H1 (cell line): ENCODE results near the gene NHS. TPM values are rescaled to one million over a fixed set of nuclear protein-coding genes. Genes with fewer than 3 reads are reported as not detected.

ENCODE experiments used
- CTCF ChIA-PET: fragments of 300-600 bp; sonication (Branson Sonifier 250); formaldehyde crosslinking; loops from one replicate; lab custom pipeline; 2021; ENCODE audit not compliant: partially characterized antibody; lab: Charles Lee
- POLR2A ChIA-PET: fragments of 300-600 bp; sonication (Branson Sonifier 250); formaldehyde crosslinking; loops from one replicate; lab custom pipeline; 2021; ENCODE audit warnings: inconsistent platforms; ENCODE audit not compliant: partially characterized antibody; lab: Charles Lee
- DNase-seq, 2 experiments: peaks; one replicate each; pipeline versions ENCODE4 v3.0.0 to v3.0.0-alpha.2; 2010 to 2022; ENCODE audit warnings: low spot score in 2 of 2, low read depth in 1 of 2, mixed read lengths in 1 of 2
- FAIRE-seq: peaks from 2 replicates; lab custom pipeline; 2011; peaks lifted over from hg19 to GRCh38; lab: Jason Lieb, UNC
- H2AFZ ChIP-seq: 2 replicates; pipeline ENCODE4 v1.8.1; 2012; ENCODE audit warnings: low read length, inconsistent platforms
- H2AK5ac ChIP-seq: 2 replicates; pipeline ENCODE4 v1.6.1; 2013; ENCODE audit warnings: low read depth, low read length
- H2BK120ac ChIP-seq: replicated peaks from 2 replicates; pipeline ENCODE3; 2013; ENCODE audit warnings: low read depth, low read length, inconsistent platforms
- H2BK12ac ChIP-seq: 2 replicates; pipeline ENCODE4 v1.6.1; 2013; ENCODE audit warnings: low read depth, low read length
- H2BK15ac ChIP-seq: 2 replicates; pipeline ENCODE4 v1.6.1; 2013; ENCODE audit warnings: low read length
- H2BK20ac ChIP-seq: 2 replicates; pipeline ENCODE4 v1.6.1; 2013; ENCODE audit warnings: low read length
- H2BK5ac ChIP-seq: 2 replicates; pipeline ENCODE4 v1.6.1; 2013; ENCODE audit warnings: low read depth, low read length
- H3K14ac ChIP-seq: 2 replicates; pipeline ENCODE4 v1.6.1; 2013; ENCODE audit warnings: inconsistent platforms; ENCODE audit not compliant: insufficient read length
- H3K18ac ChIP-seq: 2 replicates; pipeline ENCODE4 v1.6.1; 2013; ENCODE audit warnings: low read length; ENCODE audit errors: extremely low read depth
- H3K23ac ChIP-seq: 2 replicates; pipeline ENCODE4 v1.6.1; 2013; ENCODE audit warnings: inconsistent platforms; ENCODE audit not compliant: insufficient read length
- H3K23me2 ChIP-seq: 2 replicates; pipeline ENCODE4 v1.6.1; 2013; ENCODE audit warnings: low read depth, low read length
- H3K27ac ChIP-seq: 2 replicates; pipeline ENCODE4 v1.6.1; 2011; ENCODE audit warnings: low read depth, low read length, inconsistent platforms
- H3K27me3 ChIP-seq, 4 experiments: replicated peaks in 1 of 4; 1 replicate in 1 of 4; 2 replicates in 3 of 4; pipeline versions ENCODE4 v1.6.1 to v1.8.1; 2011 to 2013; ENCODE audit warnings: low read length in 3 of 4, mild to moderate bottlenecking in 3 of 4, inconsistent platforms in 2 of 4, mixed read lengths in 2 of 4, moderate library complexity in 1 of 4; ENCODE audit not compliant: control insufficient read depth in 3 of 4, insufficient read depth in 3 of 4; ENCODE audit errors: extremely low read depth in 1 of 4
- H3K36me3 ChIP-seq, 4 experiments: 2 replicates each; pipeline versions ENCODE4 v1.6.1 to v1.8.1; 2011 to 2013; ENCODE audit warnings: mild to moderate bottlenecking in 4 of 4, low read length in 3 of 4, moderate library complexity in 2 of 4, control low read depth in 1 of 4, inconsistent platforms in 1 of 4; ENCODE audit not compliant: insufficient read depth in 4 of 4, control insufficient read depth in 2 of 4
- H3K4ac ChIP-seq: replicated peaks from 2 replicates; pipeline ENCODE3; 2013; ENCODE audit warnings: low read length, low read depth, mixed read lengths, inconsistent platforms; ENCODE audit not compliant: insufficient read length
- H3K4me1 ChIP-seq, 4 experiments: replicated peaks in 1 of 4; 1 replicate in 1 of 4; 2 replicates in 3 of 4; pipeline versions ENCODE4 v1.6.1 to v1.8.1; 2011 to 2013; ENCODE audit warnings: low read length in 3 of 4, inconsistent platforms in 2 of 4, mixed read lengths in 1 of 4; ENCODE audit not compliant: insufficient read depth in 4 of 4, control insufficient read depth in 3 of 4
- H3K4me2 ChIP-seq, 2 experiments: 2 replicates each; pipeline versions ENCODE4 v1.6.1 to v1.8.1; 2011 to 2013; ENCODE audit warnings: low read depth in 2 of 2, low read length in 2 of 2, control low read depth in 1 of 2, inconsistent platforms in 1 of 2, mild to moderate bottlenecking in 1 of 2; ENCODE audit not compliant: insufficient read depth in 1 of 2
- H3K4me3 ChIP-seq, 4 experiments: fragments of 200-600, 300-600 bp in 1 of 4; sonication (generic), shearing (Covaris generic), sonication (Bioruptor Twin) in 1 of 4; 2 replicates each; pipeline versions ENCODE4 v1.5.1 to v1.8.1; 2011 to 2016; ENCODE audit warnings: low read length in 4 of 4, low read depth in 3 of 4, control low read depth in 2 of 4, inconsistent platforms in 2 of 4, mild to moderate bottlenecking in 2 of 4, mixed read lengths in 1 of 4, moderate library complexity in 1 of 4; ENCODE audit not compliant: insufficient read depth in 2 of 4; ENCODE audit errors: extremely low read depth in 1 of 4
- H3K56ac ChIP-seq: replicated peaks from 2 replicates; pipeline ENCODE3; 2013; ENCODE audit warnings: low read depth, mild to moderate bottlenecking, mixed read lengths, low read length, inconsistent platforms; ENCODE audit not compliant: insufficient read length
- H3K79me1 ChIP-seq: 2 replicates; pipeline ENCODE4 v1.6.1; 2013; ENCODE audit warnings: low read depth, low read length, control low read depth
- H3K79me2 ChIP-seq, 2 experiments: 2 replicates each; pipeline versions ENCODE4 v1.6.1 to v1.8.1; 2012 to 2013; ENCODE audit warnings: low read length in 2 of 2, mild to moderate bottlenecking in 2 of 2, inconsistent platforms in 1 of 2; ENCODE audit not compliant: insufficient read depth in 2 of 2, control insufficient read depth in 1 of 2
- H3K9ac ChIP-seq, 4 experiments: replicated peaks in 1 of 4; 1 replicate in 1 of 4; 2 replicates in 3 of 4; pipeline versions ENCODE4 v1.6.1 to v1.8.1; 2011 to 2013; ENCODE audit warnings: low read depth in 3 of 4, low read length in 3 of 4, control low read depth in 2 of 4, mild to moderate bottlenecking in 2 of 4, moderate library complexity in 2 of 4, inconsistent platforms in 1 of 4; ENCODE audit errors: extremely low read depth in 1 of 4
- H3K9me3 ChIP-seq, 2 experiments: 2 replicates each; pipeline versions ENCODE4 v1.6.1 to v1.8.1; 2012 to 2013; ENCODE audit warnings: mild to moderate bottlenecking in 2 of 2, moderate library complexity in 2 of 2, control low read depth in 1 of 2, inconsistent platforms in 1 of 2, low read depth in 1 of 2, low read length in 1 of 2, mixed read lengths in 1 of 2; ENCODE audit not compliant: insufficient read depth in 2 of 2
- H4K20me1 ChIP-seq, 2 experiments: replicated peaks in 1 of 2; 2 replicates each; pipeline versions ENCODE3 to v1.8.1; 2011 to 2013; ENCODE audit warnings: inconsistent platforms in 2 of 2, low read length in 2 of 2, mild to moderate bottlenecking in 1 of 2; ENCODE audit not compliant: insufficient read depth in 2 of 2, control insufficient read depth in 1 of 2
- H4K5ac ChIP-seq: 2 replicates; pipeline ENCODE4 v1.6.1; 2013; ENCODE audit warnings: low read length, low read depth, mixed read lengths, inconsistent platforms; ENCODE audit not compliant: insufficient read length
- H4K8ac ChIP-seq: 2 replicates; pipeline ENCODE4 v1.8.0; 2013; ENCODE audit warnings: mild to moderate bottlenecking, moderate library complexity, low read length, inconsistent platforms; ENCODE audit not compliant: insufficient read depth; ENCODE audit errors: extremely low read depth
- H4K91ac ChIP-seq: replicated peaks from 2 replicates; pipeline ENCODE3; 2013; ENCODE audit warnings: low read length, mixed read lengths, inconsistent platforms; ENCODE audit not compliant: insufficient read length
- ATF3 ChIP-seq: IDR thresholded peaks from 2 replicates; pipeline ENCODE4 v1.6.1; 2011; ENCODE audit warnings: low read depth, mild to moderate bottlenecking, low read length; ENCODE audit not compliant: insufficient read depth
- BACH1 ChIP-seq: IDR thresholded peaks from 2 replicates; pipeline ENCODE4 v1.6.1; 2012; ENCODE audit warnings: low read length, improper control_type of control experiment
- BCL11A ChIP-seq, 2 experiments: IDR thresholded peaks; one replicate each; pipeline ENCODE4 v1.6.1; 2011; ENCODE audit warnings: low read depth in 2 of 2, low read length in 2 of 2, mild to moderate bottlenecking in 2 of 2
- BRCA1 ChIP-seq: IDR thresholded peaks from 2 replicates; pipeline ENCODE4 v1.6.1; 2012; ENCODE audit warnings: low read depth, low read length, improper control_type of control experiment
- CBX8 ChIP-seq: fragments of 300-800, 300-1000 bp; sonication (generic); IDR thresholded peaks from 2 replicates; pipeline ENCODE4 v1.7.1; 2016; ENCODE audit warnings: low read depth, low read length, borderline replicate concordance
- CREB1 ChIP-seq: IDR thresholded peaks from 2 replicates; pipeline ENCODE4 v1.6.1; 2012; ENCODE audit warnings: inconsistent platforms
- EGR1 ChIP-seq: IDR thresholded peaks from 2 replicates; pipeline ENCODE4 v1.6.1; 2011; ENCODE audit warnings: low read depth, low read length, borderline replicate concordance
- EP300 ChIP-seq, 2 experiments: IDR thresholded peaks; 1 replicate in 1 of 2; 2 replicates in 1 of 2; pipeline ENCODE4 v1.6.1; 2011 to 2012; ENCODE audit warnings: low read depth in 2 of 2, low read length in 2 of 2, mild to moderate bottlenecking in 2 of 2, borderline replicate concordance in 1 of 2, inconsistent platforms in 1 of 2, moderate library complexity in 1 of 2
- JUN ChIP-seq: IDR thresholded peaks from 2 replicates; pipeline ENCODE4 v1.6.1; 2011; ENCODE audit warnings: low read depth, mild to moderate bottlenecking, improper control_type of control experiment, low read length
- NRF1 ChIP-seq: IDR thresholded peaks from 2 replicates; pipeline ENCODE4 v1.6.1; 2011; ENCODE audit warnings: mild to moderate bottlenecking, low read depth, low read length, improper control_type of control experiment
- RAD21 ChIP-seq, 2 experiments: IDR thresholded peaks in 1 of 2; conservative IDR thresholded peaks in 1 of 2; 2 replicates each; pipeline ENCODE4 v1.6.1; 2011; ENCODE audit warnings: low read depth in 2 of 2, low read length in 2 of 2, improper control_type of control experiment in 1 of 2, inconsistent platforms in 1 of 2, mild to moderate bottlenecking in 1 of 2, moderate library complexity in 1 of 2
- RNF2 ChIP-seq: fragments of 200-900, 300-1000 bp; sonication (generic); IDR thresholded peaks from 2 replicates; pipeline ENCODE4 v1.7.1; 2016; ENCODE audit warnings: borderline replicate concordance, low read depth, mild to moderate bottlenecking, antibody characterized with exemption, low read length; ENCODE audit not compliant: poor library complexity, severe bottlenecking; ENCODE audit errors: missing control alignments
- SIN3A ChIP-seq, 2 experiments: IDR thresholded peaks in 1 of 2; conservative IDR thresholded peaks in 1 of 2; 2 replicates each; pipeline ENCODE4 v1.6.1; 2011 to 2012; ENCODE audit warnings: low read length in 2 of 2, improper control_type of control experiment in 1 of 2, low read depth in 1 of 2, mild to moderate bottlenecking in 1 of 2
- SIX5 ChIP-seq: IDR thresholded peaks from 2 replicates; pipeline ENCODE4 v1.6.1; 2011; ENCODE audit warnings: mild to moderate bottlenecking, low read depth, low read length
- whole genome bisulfite sequencing, 2 experiments: shearing (Covaris generic) in 1 of 2; methylation state at CpG; one replicate each; pipeline versions ENCODE4 v1.1.6 to v1.1.7; 2013 to 2015; ENCODE audit warnings: low lambda C conversion rate in 2 of 2, mixed read lengths in 2 of 2, inconsistent platforms in 1 of 2, low coverage in 1 of 2, missing lambda C conversion rate in 1 of 2; ENCODE audit not compliant: insufficient replicate concordance in 2 of 2, insufficient coverage in 1 of 2, insufficient read length in 1 of 2; ENCODE audit errors: extremely low coverage in 1 of 2, missing lambda C conversion rate in 1 of 2; 5-methylcytosine and 5-hydroxymethylcytosine counted together
- polyA plus RNA-seq, 7 experiments: library from polyadenylated mRNA; depleted of rRNA in 3 of 7; stranded (reverse) in 5 of 7; unstranded in 2 of 7; fragments of >200 nt in 5 of 7; fragments of 200-250 nt in 2 of 7; gene quantifications; 1 replicate in 5 of 7; 2 replicates in 1 of 7; 4 replicates in 1 of 7; pipeline versions ENCODE4 v1.2.1 to v1.2.3, GENCODE V29; 2011 to 2013; ENCODE audit warnings: missing spikeins in 2 of 7, mixed read lengths in 2 of 7
- total RNA-seq: library from RNA; stranded (reverse); fragmentation: NEBNext Ultra II Directional; extraction: Animal tissue kit (Norgen Biotek cat#: 25700); gene quantifications from 2 replicates; pipeline ENCODE4 v1.2.1, GENCODE V29; 2021

NHS gene
- total and polyA plus RNA-seq, 2 of the 8 experiments (the other 6 are each of a cell fraction or from before 2014, with no cell fraction given), result 2.2 to 6.7 TPM

DNA sequence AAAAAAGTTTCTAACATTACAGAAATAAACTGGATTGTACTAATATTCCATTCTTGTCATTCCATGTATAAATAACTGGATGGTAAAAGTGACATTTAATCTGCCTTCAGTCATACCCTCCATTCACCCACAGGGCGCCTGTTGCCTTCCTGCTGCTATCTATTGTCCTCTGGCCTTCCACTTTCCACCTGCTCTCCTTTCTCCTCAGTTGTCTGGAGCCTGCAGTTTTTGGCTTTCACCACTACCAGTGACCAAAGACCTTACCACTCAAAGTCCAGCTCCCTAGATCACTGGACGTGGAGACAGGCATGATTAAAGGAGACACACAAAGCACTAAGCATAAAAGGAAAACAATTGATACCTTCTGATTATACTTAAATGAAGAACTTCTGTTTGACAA is 46.2 kb upstream of the NHS start:
- ChIA-PET CTCF (no interaction called here), POLR2A (no interaction called here)
- Histone ChIP-seq H2BK15ac (no peak overlapping the region), H3K23ac (no peak overlapping the region), H2BK5ac (no peak overlapping the region), H4K5ac (no peak overlapping the region), H3K4me1 (no peaks in the 10 kb centered on the region), H3K56ac (no peak overlapping the region), H3K18ac (no peak overlapping the region), H2BK20ac (no peak overlapping the region), H3K36me3 (no peaks in the 10 kb centered on the region), H3K27me3 (no peaks in the 10 kb centered on the region), H3K27ac (no peak overlapping the region), H2AK5ac (no peak overlapping the region), H2AFZ (no peak overlapping the region), H3K4me2 (no peak overlapping the region), H4K8ac (no peak overlapping the region), H3K23me2 (no peaks in the 10 kb centered on the region), H4K20me1 (no peaks in the 10 kb centered on the region), H3K79me1 (no peaks in the 10 kb centered on the region), H3K9ac (no peak overlapping the region), H3K4ac (no peak overlapping the region), H3K4me3 (no peak overlapping the region), H3K14ac (no peak overlapping the region), H3K9me3 (no peaks in the 10 kb centered on the region), H4K91ac (no peak overlapping the region), H3K79me2 (no peaks in the 10 kb centered on the region), H2BK12ac (no peak overlapping the region), H2BK120ac (no peak overlapping the region)
- WGBS, 2 experiments, result 77% methylated on average over 2 of the region's 2 CpGs; no CpG with 5 or more reads in 1 of the 2 experiments
- FAIRE-seq (peak; percentile 39), DNase-seq (no peak)
- TF ChIP-seq CBX8 (no peak), RAD21 (IDR thresholded peaks at IDR 0.05 in 1 of 2, conservative IDR thresholded peaks at IDR 0.05 in 1 of 2; ENCODE audit: low read depth in 2 of 2, low read length in 2 of 2) (no peak), NRF1 (no peak), JUN (no peak), CREB1 (no peak), BCL11A (IDR thresholded peaks at IDR 0.05; ENCODE audit: low read depth in 2 of 2, low read length in 2 of 2) (no peak), ATF3 (no peak), SIN3A (conservative IDR thresholded peaks at IDR 0.05 in 1 of 2, IDR thresholded peaks at IDR 0.05 in 1 of 2; ENCODE audit: low read depth in 1 of 2, low read length in 2 of 2) (no peak), BACH1 (no peak), SIX5 (no peak), BRCA1 (no peak), RNF2 (no peak), EP300 (IDR thresholded peaks at IDR 0.05; ENCODE audit: borderline replicate concordance in 1 of 2, low read depth in 2 of 2, low read length in 2 of 2) (no peak), EGR1 (no peak)
